SHP77 (cell line): ENCODE results near the gene OVCH2.

ENCODE experiments used
- DNase-seq, 2 experiments: peaks; one replicate each; lab custom pipeline; 2025; lab: John Stamatoyannopoulos, UW

OVCH2 gene

DNA sequence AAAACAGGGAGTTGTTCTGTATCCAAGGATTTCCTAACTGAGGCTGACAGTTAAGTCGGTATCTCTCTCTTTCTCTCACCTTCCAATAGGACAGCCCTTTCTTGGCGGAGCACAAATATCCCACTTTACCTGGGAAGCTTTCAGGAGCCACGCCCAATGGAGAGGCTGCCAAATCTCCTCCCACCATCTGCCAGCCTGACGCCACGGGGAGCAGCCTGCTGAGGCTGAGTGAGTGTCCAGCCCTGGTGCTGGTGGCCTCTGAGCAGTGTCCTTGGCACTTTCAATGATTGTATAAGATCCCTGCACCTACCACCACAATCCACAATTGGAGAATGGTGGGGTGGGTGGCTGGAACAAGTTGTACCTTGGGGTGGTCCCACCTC is 66.6 kb downstream of the OVCH2 start:
- DNase-seq: no peak
